Measurements from ENCODE around the gene KIR3DL1.
"Not testable (repeated sequence)": the region's sequence is repeated elsewhere in the genome, so short reads cannot be mapped to it uniquely, and the experiment has no call there.

The KIR3DL1 gene

DNA sequence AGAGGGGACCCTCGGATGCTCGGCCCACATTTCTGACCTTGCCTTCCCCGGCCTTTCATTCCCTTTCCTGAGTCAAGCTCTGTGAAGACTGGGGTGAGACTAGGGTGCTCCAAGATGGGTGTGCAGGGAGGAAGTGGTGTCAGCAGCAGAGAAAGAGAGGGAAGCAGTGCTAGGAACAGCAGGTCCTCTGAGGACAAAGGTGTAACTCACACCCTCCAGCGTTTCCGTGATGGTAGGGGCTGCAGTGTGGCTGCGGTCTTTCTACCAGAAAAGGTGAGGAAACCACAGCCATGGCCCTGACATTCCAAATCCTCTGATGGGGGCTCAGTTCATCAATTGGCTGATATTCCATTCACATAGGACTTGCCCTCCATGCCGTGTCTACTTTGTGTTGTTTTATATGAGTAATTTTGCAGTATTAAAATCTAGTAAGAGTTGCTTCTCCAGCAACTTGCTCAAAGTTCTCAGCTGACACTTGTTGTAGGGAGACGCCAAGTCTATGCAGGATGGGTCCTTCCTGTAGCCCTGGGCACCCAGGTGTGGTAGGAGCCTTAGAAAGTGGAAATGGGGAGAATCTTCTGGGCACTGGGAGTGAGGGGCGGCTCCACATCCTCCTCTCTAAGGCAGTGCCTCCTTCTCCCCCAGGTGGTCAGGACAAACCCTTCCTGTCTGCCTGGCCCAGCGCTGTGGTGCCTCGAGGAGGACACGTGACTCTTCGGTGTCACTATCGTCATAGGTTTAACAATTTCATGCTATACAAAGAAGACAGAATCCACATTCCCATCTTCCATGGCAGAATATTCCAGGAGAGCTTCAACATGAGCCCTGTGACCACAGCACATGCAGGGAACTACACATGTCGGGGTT is 1.6 kb downstream of the KIR3DL1 start:
- DNase-seq (ENCODE audit: low read depth), result no peak

DNA sequence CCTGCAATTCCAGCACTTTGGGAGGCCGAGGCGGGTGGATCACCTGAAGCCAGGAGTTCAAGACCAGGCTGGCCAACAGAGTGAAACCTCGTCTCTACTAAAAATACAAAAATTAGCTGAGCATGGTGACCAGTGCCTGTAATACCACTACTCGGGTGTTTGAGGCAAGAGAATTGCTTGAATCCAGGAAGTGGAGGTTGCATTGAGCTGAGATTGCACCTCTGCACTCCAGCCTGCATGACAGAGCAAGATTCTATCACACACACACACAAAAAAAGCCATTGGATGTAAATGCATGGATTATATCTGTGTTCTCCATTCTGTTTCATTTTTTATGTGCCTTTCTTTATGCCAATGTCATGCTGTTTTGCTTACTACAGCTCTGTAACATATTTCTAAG is 8.1 kb downstream of the KIR3DL1 start:
- DNase-seq (ENCODE audit: low read depth), result not testable (repeated sequence)

DNA sequence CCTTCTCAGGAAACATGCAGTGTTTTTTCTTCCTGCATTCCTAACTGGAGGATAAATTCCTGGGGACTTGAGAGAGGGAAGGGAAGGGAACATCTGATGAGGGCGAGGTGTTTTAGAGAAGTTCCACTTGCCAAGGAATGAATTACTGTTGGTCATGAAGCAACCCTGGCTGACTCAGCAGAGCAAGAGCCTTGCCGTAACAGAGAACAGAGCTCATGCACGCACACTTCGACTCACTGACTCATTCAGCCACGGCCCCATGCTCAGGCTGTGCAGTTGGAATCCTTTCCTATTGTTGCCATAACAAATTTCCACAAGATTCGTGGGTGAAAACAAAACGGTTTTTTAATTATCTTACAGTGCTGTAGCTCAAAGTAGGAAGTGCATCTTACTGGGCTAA is 9.1 kb downstream of the KIR3DL1 start:
- not testable (repeated sequence) for DNase-seq (ENCODE audit: low read depth)

DNA sequence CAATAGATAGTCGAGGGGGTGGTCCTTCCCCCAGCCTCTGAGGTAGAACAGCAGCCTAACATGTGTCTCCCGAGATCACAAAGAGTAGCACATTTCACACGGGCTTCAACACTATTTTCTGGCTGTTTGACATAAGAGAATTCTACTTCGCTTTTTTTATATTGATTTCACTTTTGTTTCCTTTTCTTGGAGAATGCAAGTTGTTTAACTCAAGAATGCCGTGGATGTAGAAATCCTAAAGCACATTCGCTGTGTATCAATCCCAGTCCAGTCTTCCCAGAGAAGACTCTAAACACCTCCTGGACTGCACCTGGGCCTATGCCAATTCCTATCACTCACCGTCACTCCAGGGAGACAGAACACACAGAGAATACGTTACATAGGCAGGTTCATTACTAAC is 11.8 kb downstream of the KIR3DL1 start:
- not testable (repeated sequence) for DNase-seq (ENCODE audit: low read depth)

DNA sequence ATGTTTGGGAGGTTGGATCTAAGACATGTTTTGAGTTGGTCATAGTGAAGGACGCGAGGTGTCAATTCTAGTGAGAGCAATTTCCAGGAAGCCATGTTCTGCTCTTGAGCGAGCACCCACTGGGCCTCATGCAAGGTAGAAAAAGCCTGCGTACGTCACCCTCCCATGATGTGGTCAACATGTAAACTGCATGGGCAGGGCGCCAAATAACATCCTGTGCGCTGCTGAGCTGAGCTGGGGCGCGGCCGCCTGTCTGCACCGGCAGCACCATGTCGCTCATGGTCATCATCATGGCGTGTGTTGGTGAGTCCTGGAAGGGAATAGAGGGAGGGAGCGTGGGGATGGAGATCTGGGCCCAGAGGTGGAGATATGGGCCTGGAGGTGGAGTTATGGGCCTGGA is 16.2 kb downstream of the KIR3DL1 start, which contains the start of gene KIR2DS4:
Gene KIR2DS4, plus strand, starts transcription at position 181 of the 400 bp plus-strand sequence.
- DNase-seq (ENCODE audit: low read depth), result not testable (repeated sequence)

DNA sequence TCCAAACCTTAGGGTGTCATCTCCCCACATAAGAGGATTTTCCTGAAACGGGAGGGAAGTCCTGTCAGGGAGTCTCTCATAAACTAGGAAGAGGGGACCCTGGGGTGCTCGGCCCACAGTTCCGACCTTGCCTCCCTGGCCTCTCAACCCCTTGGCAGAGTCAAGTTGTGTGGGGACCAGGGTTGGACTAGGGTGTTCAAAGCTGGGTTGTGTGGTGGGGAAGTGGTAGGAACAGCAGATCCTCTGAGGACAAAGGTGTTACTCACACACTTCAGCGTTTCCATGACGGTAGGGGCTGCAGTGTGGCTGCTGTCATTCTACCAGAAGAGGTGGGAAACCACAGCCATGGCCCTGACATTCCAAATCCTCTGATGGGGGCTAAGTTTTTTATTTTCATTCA is 18.9 kb downstream of the KIR3DL1 start:
- DNase-seq (ENCODE audit: low read depth), result not testable (repeated sequence)

DNA sequence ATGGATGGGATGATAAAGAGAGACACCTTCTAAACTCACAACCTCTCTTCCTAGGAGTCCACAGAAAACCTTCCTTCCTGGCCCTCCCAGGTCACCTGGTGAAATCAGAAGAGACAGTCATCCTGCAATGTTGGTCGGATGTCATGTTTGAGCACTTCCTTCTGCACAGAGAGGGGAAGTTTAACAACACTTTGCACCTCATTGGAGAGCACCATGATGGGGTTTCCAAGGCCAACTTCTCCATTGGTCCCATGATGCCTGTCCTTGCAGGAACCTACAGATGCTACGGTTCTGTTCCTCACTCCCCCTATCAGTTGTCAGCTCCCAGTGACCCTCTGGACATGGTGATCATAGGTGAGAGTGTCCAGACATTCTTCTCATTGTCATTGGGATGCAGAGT is 21.3 kb downstream of the KIR3DL1 start:
- not testable (repeated sequence) for DNase-seq (ENCODE audit: low read depth)

DNA sequence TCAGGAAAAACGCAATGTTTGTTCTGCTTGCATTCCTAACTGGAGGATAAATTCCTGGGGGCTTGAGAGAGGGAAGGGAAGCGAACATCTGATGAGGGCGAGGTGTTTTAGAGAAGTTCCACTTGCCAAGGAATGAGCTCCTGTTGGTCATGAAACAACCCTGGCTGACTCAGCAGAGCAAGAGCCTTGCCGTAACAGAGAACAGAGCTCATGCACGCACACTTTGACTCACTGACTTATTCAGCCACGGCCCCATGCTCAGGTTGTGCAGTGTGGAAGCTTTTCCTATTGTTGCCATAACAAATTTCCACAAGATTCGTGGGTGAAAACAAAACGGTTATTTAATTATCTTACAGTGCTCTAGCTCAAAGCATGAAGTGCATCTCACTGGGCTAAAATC is 26.9 kb downstream of the KIR3DL1 start:
- not testable (repeated sequence) for DNase-seq (ENCODE audit: low read depth)

DNA sequence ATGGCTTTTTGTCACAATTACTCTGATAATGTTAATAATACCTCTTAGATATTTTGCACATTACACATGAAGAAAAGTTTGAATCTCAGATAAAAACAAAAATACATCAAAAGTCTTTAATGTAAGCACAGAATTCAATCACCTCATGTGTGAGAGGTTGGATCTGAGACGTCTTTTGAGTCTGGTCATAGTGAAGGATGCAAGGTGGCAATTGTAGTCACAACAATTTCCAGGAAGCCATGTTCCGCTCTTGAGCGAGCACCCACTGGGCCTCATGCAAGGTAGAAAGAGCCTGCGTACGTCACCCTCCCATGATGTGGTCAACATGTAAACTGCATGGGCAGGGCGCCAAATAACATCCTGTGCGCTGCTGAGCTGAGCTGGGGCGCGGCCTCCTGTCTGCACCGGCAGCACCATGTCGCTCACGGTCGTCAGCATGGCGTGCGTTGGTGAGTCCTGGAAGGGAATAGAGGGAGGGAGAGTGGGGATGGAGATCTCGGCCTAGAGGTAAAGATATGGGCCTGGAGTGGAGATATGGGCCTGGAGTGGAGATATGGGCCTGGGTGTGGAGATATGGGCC is 33.9 kb downstream of the KIR3DL1 start, which contains the start of gene KIR3DL2:
Gene KIR3DL2, plus strand, starts transcription at position 383 of the 580 bp plus-strand sequence. Its CDS starts 33 bp downstream, at position 416.
- not testable (repeated sequence) for DNase-seq (ENCODE audit: low read depth)

DNA sequence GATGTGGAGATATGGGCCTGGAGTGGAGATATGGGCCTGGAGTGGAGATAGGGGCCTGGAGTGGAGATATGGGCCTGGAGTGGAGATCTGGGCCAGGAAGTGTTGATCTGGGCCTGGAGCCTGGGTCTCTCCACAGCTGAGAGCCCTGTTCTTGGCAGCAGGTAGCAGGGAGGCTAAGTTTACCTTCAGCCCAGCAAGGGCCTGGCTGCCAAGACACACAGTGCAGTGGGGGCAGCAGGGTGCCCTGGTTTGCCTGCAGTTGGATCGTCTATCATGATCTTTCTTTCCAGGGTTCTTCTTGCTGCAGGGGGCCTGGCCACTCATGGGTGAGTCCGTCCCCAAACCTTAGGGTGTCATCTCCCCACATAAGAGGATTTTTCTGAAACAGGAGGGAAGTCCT is 34.7 kb downstream of the KIR3DL1 start:
- no peak for DNase-seq (ENCODE audit: low read depth)

DNA sequence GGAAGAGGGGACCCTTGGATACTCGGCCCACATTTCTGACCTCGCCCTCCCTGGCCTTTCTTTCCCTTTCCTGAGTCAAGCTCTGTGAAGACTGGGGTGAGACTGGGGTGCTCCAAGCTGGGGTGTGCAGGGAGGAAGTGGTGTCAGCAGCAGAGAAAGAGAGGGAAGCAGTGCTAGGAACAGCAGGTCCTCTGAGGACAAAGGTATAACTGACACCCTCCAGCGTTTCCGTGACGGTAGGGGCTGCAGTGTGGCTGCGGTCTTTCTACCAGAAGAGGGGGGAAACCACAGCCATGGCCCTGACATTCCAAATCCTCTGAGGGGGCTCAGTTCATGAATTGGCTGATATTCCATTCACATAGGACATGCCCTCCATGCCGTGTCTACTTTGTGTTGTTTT is 35.1 kb downstream of the KIR3DL1 start:
- no peak for DNase-seq (ENCODE audit: low read depth)

DNA sequence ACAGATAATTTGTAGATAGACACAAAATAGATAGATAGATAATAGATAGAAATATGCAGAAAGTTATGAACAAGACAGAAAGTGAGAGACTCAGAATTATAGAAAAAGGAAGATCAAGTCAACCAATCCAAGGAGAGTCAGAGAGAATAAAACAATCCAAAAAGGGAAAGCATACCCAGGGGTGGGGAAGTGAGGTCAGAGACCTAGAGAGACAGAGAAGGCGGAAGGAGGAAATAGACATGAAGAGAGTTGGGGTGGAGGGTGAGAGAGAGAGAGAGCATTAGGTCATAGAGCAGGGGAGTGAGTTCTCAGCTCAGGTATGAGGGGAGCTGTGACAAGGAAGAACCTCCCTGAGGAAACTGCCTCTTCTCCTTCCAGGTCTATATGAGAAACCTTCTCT is 39.0 kb downstream of the KIR3DL1 start:
- not testable (repeated sequence) for DNase-seq (ENCODE audit: low read depth)

DNA sequence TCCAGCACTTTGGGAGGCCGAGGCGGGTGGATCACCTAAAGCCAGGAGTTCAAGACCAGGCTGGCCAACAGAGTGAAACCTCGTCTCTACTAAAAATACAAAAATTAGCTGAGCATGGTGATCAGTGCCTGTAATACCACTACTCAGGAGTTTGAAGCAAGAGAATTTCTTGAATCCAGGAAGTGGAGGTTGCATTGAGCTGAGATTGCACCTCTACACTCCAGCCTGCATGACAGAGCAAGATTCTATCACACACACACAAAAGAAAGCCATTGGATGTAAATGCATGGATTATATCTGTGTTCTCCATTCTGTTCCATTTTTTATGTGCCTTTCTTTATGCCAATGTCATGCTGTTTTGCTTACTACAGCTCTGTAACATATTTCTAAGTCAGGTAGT is 42.2 kb downstream of the KIR3DL1 start:
- not testable (repeated sequence) for DNase-seq (ENCODE audit: low read depth)

DNA sequence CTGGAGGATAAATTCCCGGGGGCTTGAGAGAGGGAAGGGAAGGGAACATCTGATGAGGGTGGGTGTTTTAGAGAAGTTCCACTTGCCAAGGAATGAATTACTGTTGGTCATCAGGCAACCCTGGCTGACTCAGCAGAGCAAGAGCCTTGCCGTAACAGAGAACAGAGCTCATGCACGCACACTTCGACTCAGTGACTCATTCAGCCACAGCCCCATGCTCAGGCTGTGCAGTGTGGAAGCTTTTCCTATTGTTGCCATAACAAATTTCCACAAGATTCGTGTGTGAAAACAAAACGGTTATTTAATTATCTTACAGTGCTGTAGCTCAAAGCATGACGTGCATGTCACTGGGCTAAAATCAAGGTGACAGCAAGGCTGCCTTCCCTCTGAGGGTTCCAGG is 43.2 kb downstream of the KIR3DL1 start:
- DNase-seq (ENCODE audit: low read depth), result not testable (repeated sequence)

DNA sequence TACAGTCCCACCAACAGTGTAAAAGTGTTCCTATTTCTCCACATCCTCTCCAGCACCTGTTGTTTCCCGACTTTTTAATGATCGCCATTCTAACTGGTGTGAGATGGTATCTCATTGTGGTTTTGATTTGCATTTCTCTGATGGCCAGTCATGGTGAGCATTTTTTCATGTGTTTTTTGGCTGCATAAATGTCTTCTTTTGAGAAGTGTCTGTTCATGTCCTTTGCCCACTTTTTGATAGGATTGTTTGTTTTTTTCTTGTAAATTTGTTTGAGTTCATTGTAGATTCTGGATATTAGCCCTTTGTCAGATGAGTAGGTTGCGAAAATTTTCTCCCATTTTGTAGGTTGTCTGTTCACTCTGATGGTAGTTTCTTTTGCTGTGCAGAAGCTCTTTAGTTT is 47.2 kb downstream of the KIR3DL1 start:
- not testable (repeated sequence) for DNase-seq (ENCODE audit: low read depth)

DNA sequence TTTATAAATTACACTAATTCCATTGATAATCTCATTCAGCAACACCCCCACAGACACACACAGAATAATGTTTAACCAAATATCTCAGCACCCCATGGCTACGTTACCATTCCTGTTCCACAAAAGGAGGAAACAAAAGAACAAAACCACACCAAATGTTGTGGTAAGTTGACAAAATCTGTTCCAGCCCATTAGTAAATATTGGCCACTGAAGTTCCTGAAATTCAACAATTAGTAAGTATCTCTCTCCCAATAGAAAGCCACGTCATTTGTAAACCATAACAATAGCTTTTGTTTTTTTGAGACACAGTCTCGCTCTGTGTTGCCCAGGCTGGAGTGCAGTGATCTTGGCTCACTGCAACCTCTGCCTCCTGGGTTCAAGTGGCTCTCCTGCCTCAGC is 55.4 kb downstream of the KIR3DL1 start:
- no peak for DNase-seq (ENCODE audit: low read depth)

DNA sequence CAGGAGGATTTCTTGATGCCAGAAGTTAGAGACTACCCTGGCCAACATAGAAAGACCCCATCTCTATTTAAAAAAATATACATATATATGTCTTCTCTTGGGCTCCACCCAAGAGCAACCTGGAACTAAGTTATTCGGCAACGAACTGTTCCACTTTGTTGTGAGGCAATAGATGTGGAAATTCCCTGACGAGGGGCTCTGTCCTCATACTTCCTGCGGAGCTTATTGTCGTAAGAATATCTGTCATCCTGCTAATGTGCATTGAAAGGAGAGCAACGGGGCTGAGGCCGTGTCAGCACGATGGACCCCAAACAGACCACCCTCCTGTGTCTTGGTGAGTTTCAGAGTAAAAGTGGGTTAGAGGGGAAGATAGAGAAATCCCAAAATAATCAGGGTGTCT is 57.7 kb downstream of the KIR3DL1 start, which contains the start of gene FCAR:
Gene FCAR, plus strand, starts transcription at position 246 of the 400 bp plus-strand sequence. Its CDS starts 55 bp downstream, at position 301.
- no peak for DNase-seq (ENCODE audit: low read depth)

DNA sequence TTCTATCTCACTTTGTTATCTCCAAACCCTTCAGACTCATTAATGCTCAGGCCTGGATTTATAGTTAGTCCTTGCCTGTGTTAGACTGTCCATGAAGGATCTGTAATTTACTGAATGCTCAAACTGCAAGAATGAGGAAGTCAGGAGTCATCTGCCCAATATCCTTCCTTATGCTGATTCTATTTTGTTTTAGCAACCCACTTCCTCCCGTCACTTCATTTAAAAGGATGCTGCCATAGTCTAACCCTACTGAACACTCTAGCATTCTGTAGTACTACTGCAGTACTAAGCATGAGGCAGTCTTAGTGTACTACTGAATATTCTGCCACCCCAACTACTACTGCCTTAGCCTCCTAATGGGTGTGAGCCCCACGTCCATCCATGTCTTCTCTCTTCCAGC is 59.2 kb downstream of the KIR3DL1 start:
- no peak for DNase-seq (ENCODE audit: low read depth)

DNA sequence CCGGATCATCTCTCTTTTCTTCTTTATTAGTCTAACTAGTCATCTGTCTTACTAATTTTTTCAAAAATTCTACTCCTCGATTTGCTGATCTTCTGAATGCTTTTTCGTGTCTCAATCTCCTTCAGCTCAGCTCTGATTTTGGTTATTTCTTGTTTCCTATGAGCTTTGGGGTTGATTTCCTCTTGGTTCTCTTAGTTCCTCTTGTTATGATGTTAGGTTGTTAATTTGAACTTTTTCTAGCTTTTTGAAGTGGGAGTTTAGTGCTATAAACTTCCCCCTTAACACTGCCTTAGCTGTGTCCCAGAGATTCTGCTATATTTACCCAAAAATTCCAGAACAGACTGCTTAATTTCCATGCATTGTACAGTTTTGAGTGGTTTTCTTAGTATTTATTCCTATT is 61.2 kb downstream of the KIR3DL1 start:
- no peak for DNase-seq (ENCODE audit: low read depth)

All from activated T-cell treated with anti-CD3 and anti-CD28 coated beads for 1 hour (primary cell).